Measurements from ENCODE around the gene TRMT2B.

DNA sequence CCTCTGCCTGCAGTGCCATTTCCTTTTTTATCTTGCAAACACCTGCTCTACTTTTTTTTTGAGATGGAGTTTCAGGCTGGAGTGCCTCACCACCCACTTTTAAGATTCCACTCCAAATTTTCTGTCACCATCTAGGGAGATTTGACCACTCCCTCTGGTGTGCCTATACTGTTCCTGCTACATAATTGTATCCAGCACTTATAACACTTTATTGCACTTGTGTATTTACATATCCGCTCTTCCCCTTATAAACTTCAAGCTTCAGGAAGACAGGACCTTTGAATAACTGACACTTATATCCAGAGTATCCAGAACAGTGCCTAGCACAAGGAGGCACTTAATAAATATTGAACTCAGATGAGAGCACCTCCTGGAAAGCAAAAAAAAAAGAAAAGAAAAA, 39.9 kb upstream of the TRMT2B start:
- TF ChIP-seq POLR2AphosphoS5 (IDR thresholded peaks at IDR 0.05) (no peak), EP300 (IDR thresholded peaks at IDR 0.05) (no peak)
